GM12878 (cell line): ENCODE data around the gene ANKRD62. TPM values are rescaled to one million over a fixed set of nuclear protein-coding genes. Genes with fewer than 3 reads are reported as not detected.
A peak's percentile ranks its signal among the peaks of the same experiment; 100 is the strongest.
"Not testable (repeated sequence)": the region's sequence is repeated elsewhere in the genome, so short reads cannot be mapped to it uniquely, and the experiment has no call there.

ENCODE experiments used
- ATAC-seq: fragments of 200-7000 bp; cut with Tn5 transposase; 3 replicates; pipeline ENCODE4 v1.9.1; 2020; ENCODE audit warnings: mild to moderate bottlenecking, moderate library complexity
- BruUV-seq: library from RNA; stranded (reverse); fragments of 400-500 nt; replicated peaks from 2 replicates; lab custom pipeline; 2021; lab: Mats Ljungman, UMichigan
- CTCF ChIA-PET: fragments of 300-600 bp; sonication (Branson Sonifier 250); formaldehyde crosslinking; extraction: SDS; loops from one replicate; lab custom pipeline; 2021; ENCODE audit warnings: inconsistent platforms; lab: Yijun Ruan, JAX
- POLR2A ChIA-PET: fragments of 350-600 bp; formaldehyde crosslinking; extraction: SDS; loops from one replicate; lab custom pipeline; 2021; ENCODE audit warnings: inconsistent platforms; lab: Charles Lee
- RAD21 ChIA-PET: fragments of 300-600 bp; sonication (Branson Sonifier 250); formaldehyde crosslinking; loops from one replicate; lab custom pipeline; 2023; ENCODE audit warnings: antibody characterized with exemption; ENCODE audit not compliant: unreplicated experiment; lab: Charles Lee
- SMC1A ChIA-PET: fragments of 300-600 bp; sonication (Branson Sonifier 250); formaldehyde crosslinking; loops from one replicate; lab custom pipeline; 2023; ENCODE audit not compliant: unreplicated experiment, uncharacterized antibody; lab: Charles Lee
- DNase-seq: peaks from one replicate; pipeline ENCODE4 v3.0.0-alpha.2; 2011; ENCODE audit warnings: low read depth, low spot score
- FAIRE-seq: peaks from 3 replicates; lab custom pipeline; 2011; peaks lifted over from hg19 to GRCh38; lab: Jason Lieb, UNC
- H2AFZ ChIP-seq: 2 replicates; pipeline ENCODE4 v1.6.0; 2011; ENCODE audit warnings: low read depth, low read length, control low read depth; ENCODE audit not compliant: control insufficient read depth
- H3K27ac ChIP-seq: 2 replicates; pipeline ENCODE4 v1.5.1; 2011; ENCODE audit warnings: control low read depth; ENCODE audit not compliant: control insufficient read depth, insufficient read depth
- H3K27me3 ChIP-seq, 2 experiments: replicated peaks in 1 of 2; 2 replicates each; pipeline versions ENCODE4 v1.6.0 to v1.6.1; 2011; ENCODE audit warnings: low read length in 1 of 2; ENCODE audit not compliant: control insufficient read depth in 2 of 2, insufficient read depth in 2 of 2
- H3K36me3 ChIP-seq, 2 experiments: 2 replicates each; pipeline ENCODE4 v1.5.1; 2011; ENCODE audit warnings: low read length in 1 of 2; ENCODE audit not compliant: control insufficient read depth in 2 of 2, insufficient read depth in 2 of 2
- H3K4me1 ChIP-seq: 2 replicates; pipeline ENCODE4 v1.6.1; 2011; ENCODE audit warnings: mild to moderate bottlenecking, low read length, moderate library complexity, mixed read lengths; ENCODE audit not compliant: control insufficient read depth, insufficient read depth
- H3K4me2 ChIP-seq: 2 replicates; pipeline ENCODE4 v1.6.0; 2011; ENCODE audit warnings: control low read depth; ENCODE audit not compliant: control insufficient read depth, insufficient read depth
- H3K4me3 ChIP-seq: fragments of 200-600 bp; sonication (generic); 2 replicates; pipeline ENCODE4 v1.5.1; 2016
- H3K79me2 ChIP-seq: 2 replicates; pipeline ENCODE4 v1.6.0; 2011; ENCODE audit warnings: low read length; ENCODE audit not compliant: control insufficient read depth, insufficient read depth
- H3K9ac ChIP-seq: 2 replicates; pipeline ENCODE4 v1.8.0; 2011; ENCODE audit warnings: low read length, control low read depth, mixed read lengths; ENCODE audit not compliant: control insufficient read depth, insufficient read depth
- H3K9me3 ChIP-seq: replicated peaks from 3 replicates; pipeline ENCODE4 v1.5.1; 2011; ENCODE audit warnings: mild to moderate bottlenecking, low read length; ENCODE audit not compliant: control insufficient read depth, insufficient read depth
- H4K20me1 ChIP-seq: 2 replicates; pipeline ENCODE4 v1.6.0; 2011; ENCODE audit not compliant: control insufficient read depth, insufficient read depth
- IRF4 ChIP-seq: IDR thresholded peaks from 2 replicates; pipeline ENCODE4 v1.6.1; 2011; ENCODE audit warnings: low read depth, low read length
- WGBS: methylation state at CpG from one replicate; pipeline ENCODE4 v1.1.6; 2016; ENCODE audit warnings: low lambda C conversion rate; ENCODE audit not compliant: insufficient replicate concordance, insufficient coverage; ENCODE audit errors: missing lambda C conversion rate; 5-methylcytosine and 5-hydroxymethylcytosine counted together
- in situ Hi-C: fragments of 300-500 bp; cut with MboI; formaldehyde crosslinking; loops from 9 replicates; pipeline ENCODE4 v1.14.3; 2018; ENCODE audit warnings: mixed read lengths
- intact Hi-C: fragments of 100-400 bp; cut with micrococcal nuclease; formaldehyde crosslinking; loops from one replicate; pipeline ENCODE4 v1.14.2; 2022; ENCODE audit not compliant: unreplicated experiment
- polyA plus RNA-seq, 11 experiments: library from polyadenylated mRNA; depleted of rRNA in 4 of 11; unstranded in 6 of 11; stranded (reverse) in 5 of 11; fragments of >200 nt; fragmentation: Nextera tagmentation in 4 of 11; fragmentation: Illumina TruSeq in 1 of 11; extraction: Ambion mirVana in 4 of 11; extraction: Trizol in 1 of 11; gene quantifications; 1 replicate in 1 of 11; 2 replicates in 10 of 11; pipeline versions ENCODE4 v1.2.1 to v1.2.3, GENCODE V29; 2011 to 2016; ENCODE audit warnings: inconsistent platforms in 2 of 11, missing spikeins in 2 of 11, low read depth in 1 of 11
- total RNA-seq, 4 experiments: library from RNA; depleted of rRNA in 3 of 4; stranded (reverse); fragments of >200 nt in 3 of 4; fragmentation: Illumina TruSeq in 1 of 4; extraction: Trizol in 1 of 4; gene quantifications; 2 replicates each; pipeline versions ENCODE4 v1.2.1 to v1.2.3, GENCODE V29; 2013 to 2021
- TF ChIP-seq, protein P1 (sequence below), 3 experiments: IDR thresholded peaks in 2 of 3; conservative IDR thresholded peaks in 1 of 3; 2 replicates each; pipeline ENCODE4 v1.5.1; 2011; ENCODE audit warnings: low read depth in 3 of 3, low read length in 3 of 3, mild to moderate bottlenecking in 3 of 3, control low read depth in 2 of 3, moderate library complexity in 2 of 3, inconsistent platforms in 1 of 3, mixed read lengths in 1 of 3; ENCODE audit not compliant: control insufficient read depth in 2 of 3, insufficient read depth in 1 of 3; ENCODE audit errors: extremely low read depth in 1 of 3

ANKRD62 gene
- total and polyA plus RNA-seq, 10 of the 15 experiments (the other 5 are each of a cell fraction or from before 2014, with no cell fraction given) = not detected

DNA sequence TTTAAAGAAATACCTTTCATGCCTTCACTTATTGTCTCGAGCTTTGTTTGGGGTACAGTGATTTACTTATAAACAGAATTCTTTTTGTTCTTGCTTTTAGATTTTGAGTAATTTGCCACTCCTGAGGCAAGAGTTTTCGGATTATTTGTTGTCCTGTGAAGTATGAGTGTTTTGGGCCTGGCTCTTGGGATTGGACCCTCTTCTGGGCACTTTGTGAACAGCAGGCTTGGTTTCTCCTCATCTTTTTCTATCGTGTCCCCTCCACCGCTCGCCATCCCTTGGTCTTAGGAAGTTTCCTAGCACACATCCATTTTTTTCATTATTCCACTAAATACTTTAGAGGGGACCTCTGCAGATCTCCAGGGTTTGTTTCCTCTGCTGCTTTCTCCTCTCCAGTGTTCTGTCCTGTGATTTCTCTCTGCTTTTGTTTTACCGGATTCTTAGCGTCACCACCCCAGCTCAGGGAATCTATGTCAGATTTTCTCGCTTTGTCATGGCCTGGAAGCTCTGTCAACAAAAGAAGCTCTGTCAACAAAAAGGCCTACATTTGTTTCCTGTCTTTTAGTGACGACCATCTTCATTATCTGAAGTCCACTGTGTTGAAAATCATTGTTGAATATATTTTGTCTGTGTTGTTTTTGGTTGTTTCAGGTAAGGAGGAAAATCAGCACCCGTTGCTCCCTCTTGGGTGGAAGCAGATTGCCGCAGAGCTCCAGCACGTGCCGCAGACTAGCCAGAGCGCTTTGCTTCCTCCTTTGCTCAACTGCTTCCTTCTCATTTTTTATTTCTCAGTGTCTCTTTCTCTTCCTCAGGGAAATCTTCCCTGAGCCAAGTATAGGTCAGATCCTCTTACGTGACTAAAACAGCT, 27.8 kb downstream of the ANKRD62 start:
- in situ Hi-C loops (no loop called here), intact Hi-C loops (no loop called here)
- 40% methylated on average over 15 of the region's 15 CpGs for WGBS
- Histone ChIP-seq H3K36me3 (no peaks in the 10 kb centered on the region), H3K4me2 (no peak overlapping the region), H3K9me3 (no peaks in the 10 kb centered on the region), H3K4me3 (no peak overlapping the region), H3K27ac (no peak overlapping the region), H3K4me1 (no peaks in the 10 kb centered on the region), H3K79me2 (no peaks in the 10 kb centered on the region), H4K20me1 (no peaks in the 10 kb centered on the region), H3K27me3 (no peaks in the 10 kb centered on the region; a peak in 1 of 4 replicates), H2AFZ (no peak overlapping the region), H3K9ac (no peak overlapping the region)
- ATAC-seq (no peak), DNase-seq (no peak), FAIRE-seq (no peak)
- ChIA-PET SMC1A (no interaction called here), RAD21 (no interaction called here), CTCF (interaction anchor here (0.8 kb wide), 1 partner anchor 19 kb away, joined by 3 read pairs; no protein-coding TSS in a partner anchor), POLR2A (no interaction called here)
- BruUV-seq = no TSS peak
- no peak for TF ChIP-seq IRF4
- TF ChIP-seq, protein P1, sequence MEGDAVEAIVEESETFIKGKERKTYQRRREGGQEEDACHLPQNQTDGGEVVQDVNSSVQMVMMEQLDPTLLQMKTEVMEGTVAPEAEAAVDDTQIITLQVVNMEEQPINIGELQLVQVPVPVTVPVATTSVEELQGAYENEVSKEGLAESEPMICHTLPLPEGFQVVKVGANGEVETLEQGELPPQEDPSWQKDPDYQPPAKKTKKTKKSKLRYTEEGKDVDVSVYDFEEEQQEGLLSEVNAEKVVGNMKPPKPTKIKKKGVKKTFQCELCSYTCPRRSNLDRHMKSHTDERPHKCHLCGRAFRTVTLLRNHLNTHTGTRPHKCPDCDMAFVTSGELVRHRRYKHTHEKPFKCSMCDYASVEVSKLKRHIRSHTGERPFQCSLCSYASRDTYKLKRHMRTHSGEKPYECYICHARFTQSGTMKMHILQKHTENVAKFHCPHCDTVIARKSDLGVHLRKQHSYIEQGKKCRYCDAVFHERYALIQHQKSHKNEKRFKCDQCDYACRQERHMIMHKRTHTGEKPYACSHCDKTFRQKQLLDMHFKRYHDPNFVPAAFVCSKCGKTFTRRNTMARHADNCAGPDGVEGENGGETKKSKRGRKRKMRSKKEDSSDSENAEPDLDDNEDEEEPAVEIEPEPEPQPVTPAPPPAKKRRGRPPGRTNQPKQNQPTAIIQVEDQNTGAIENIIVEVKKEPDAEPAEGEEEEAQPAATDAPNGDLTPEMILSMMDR (IDR thresholded peaks at IDR 0.05 in 2 of 3, conservative IDR thresholded peaks at IDR 0.05 in 1 of 3; ENCODE audit: control insufficient read depth in 2 of 3, extremely low read depth in 1 of 3, insufficient read depth in 1 of 3, low read depth in 3 of 3, low read length in 3 of 3) = peak in 1 of 3 experiments; percentile 24; a peak in 1 of 6 replicates

DNA sequence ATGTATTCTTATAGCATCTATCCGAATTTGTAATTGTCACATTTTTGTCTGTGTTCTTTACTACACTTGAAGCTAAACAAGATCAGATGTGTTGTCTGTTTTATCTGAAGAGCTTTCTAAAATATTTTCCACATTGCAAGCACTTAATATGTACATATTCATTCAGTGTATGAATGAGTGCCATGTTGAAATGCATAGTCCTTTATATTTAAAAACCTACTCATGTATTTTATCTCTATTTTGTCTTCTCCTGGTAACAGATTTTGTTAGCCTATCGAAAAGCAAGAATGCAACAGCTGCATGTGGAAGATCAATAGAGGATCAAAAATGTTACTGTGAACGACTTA, 28.4 kb downstream of the ANKRD62 start:
- H3K27ac ChIP-seq, H2AFZ ChIP-seq, H3K9ac ChIP-seq, H3K9me3 ChIP-seq, POLR2A ChIA-PET, H3K79me2 ChIP-seq, intact Hi-C loops, SMC1A ChIA-PET, H3K4me3 ChIP-seq, FAIRE-seq, H3K4me2 ChIP-seq, in situ Hi-C loops, RAD21 ChIA-PET, H3K27me3 ChIP-seq, H3K4me1 ChIP-seq, CTCF ChIA-PET, ATAC-seq, H4K20me1 ChIP-seq, DNase-seq, H3K36me3 ChIP-seq, BruUV-seq: not testable (repeated sequence)
- 2% methylated on average over 3 of the region's 3 CpGs for WGBS

DNA sequence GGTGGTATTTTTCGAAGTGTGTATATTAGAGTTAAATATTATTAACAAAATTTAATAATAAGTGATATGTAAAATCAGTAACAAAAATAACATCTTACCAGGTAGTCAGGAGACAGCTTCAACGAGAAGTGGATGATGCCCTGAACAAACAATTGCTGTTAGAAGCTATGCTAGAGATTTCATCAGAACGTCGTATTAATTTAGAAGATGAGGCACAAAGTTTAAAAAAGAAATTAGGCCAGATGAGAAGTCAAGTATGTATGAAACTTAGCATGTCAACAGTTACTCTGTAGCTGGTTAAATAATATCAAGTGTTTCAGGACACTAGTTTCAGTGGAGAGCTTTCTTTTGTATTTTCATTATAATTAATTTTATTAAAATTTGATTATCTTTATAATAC, 34.0 kb downstream of the ANKRD62 start:
- H3K27me3 ChIP-seq, H3K9ac ChIP-seq, H3K9me3 ChIP-seq, BruUV-seq, H3K36me3 ChIP-seq, H3K4me1 ChIP-seq, DNase-seq, H3K4me3 ChIP-seq, FAIRE-seq, CTCF ChIA-PET, H3K27ac ChIP-seq, H2AFZ ChIP-seq, POLR2A ChIA-PET, ATAC-seq, RAD21 ChIA-PET, H3K4me2 ChIP-seq, SMC1A ChIA-PET, H4K20me1 ChIP-seq, in situ Hi-C loops, H3K79me2 ChIP-seq, intact Hi-C loops: not testable (repeated sequence)
- 9% methylated on average over 4 of the region's 4 CpGs for WGBS
